Measurements from ENCODE around the gene CAMK2A. TPM values are rescaled to one million over a fixed set of nuclear protein-coding genes. Genes with fewer than 3 reads are reported as not detected.
"Not testable (repeated sequence)": the region's sequence is repeated elsewhere in the genome, so short reads cannot be mapped to it uniquely, and the experiment has no call there.

The CAMK2A gene
- total RNA-seq, 1 donor from 2014 or later = not detected

DNA sequence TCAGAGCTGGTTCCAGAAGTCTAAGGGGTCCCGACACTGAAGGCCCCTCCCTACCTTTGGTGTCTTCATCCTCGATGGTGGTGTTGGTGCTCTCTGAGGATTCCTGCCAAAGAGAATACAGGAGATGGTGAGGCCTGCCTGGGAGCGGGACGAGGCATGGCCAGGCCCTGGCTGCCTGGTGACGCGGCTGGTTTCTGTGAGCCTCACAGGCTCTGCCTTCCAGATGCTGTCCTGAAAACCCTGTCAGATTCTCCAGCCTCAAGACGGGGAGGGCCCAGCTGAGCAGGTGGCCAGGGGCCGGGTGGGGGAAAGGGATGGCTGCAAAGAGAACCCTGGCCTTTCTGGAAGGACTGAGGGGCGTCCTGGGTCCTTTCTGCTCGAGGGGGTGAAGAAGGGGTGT lies 50.9 kb downstream of the CAMK2A start:
- intact Hi-C loops (cut with micrococcal nuclease) = no loop called here

DNA sequence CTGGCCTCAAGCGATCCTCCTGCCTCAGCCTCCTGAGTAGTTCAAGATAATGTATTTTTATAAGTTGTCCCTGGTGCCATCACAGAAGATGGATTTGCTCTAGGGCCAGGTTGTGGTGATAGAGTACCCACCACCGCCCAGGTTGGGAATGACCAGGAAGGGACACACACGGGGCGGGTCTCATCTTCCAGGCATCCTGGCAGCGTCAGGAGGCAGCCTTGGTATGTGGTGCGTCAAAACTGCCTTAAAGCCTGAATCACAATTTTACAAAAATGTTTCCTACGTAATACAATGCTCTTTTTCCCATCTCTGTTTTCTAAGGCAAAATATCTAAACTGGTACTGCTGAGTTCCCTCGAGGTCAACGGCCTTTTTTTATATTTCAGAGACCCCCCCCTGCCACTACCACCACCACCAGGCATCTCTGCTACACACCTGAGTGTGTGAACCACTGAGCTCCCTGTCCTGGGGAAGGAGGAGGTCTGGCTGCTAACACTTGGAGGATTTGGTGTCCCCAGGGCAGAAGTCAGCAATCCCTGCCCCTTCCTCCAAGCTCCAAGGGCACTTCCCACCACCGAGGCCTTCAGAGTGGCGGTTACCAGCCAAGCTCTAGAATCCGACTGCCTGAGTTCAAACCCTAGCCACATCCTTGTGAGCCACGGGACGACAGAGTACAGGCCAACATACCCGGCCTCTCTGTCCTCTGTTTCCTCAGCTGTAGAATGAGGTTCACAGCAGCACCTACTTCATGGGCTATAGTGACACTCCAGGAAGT lies 52.4 kb downstream of the CAMK2A start:
- intact Hi-C loops (cut with micrococcal nuclease) = no loop called here

DNA sequence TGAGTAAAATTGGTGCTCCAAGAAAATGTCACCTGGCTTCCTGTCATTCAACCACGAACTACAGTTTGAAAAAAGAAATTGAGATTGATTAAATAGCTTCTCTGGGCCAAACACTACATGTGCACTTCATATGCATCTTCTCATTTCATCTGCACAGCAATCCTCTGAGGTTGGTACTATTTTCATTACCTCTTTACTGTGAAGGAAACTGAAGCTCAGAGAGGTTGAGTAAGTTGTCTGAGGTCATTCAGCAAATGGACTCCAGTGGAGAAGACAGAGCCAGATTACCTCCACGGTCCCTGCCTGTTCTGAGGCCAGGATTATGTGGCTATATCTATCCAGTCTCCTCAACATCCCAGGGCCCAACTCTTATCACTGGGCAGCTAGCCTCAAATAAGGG lies 53.3 kb downstream of the CAMK2A start:
- intact Hi-C loops (cut with micrococcal nuclease) = no loop called here

DNA sequence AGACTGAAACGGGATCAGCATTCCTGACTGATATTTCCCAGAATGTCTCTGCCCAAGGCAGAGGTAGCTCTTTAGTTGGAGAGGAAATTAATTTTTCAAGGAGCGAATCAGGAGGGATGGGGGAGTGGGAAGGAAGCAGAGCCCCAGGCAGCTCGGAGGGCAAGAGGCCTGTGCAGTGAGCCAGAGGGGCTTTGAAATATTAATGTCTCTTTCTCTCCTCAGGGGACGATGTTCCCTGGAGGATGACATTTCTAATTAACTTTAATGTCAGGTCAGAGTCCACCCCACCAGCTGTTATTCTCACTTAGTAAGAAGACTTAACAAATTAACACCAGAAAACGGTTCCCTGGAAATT lies 54.1 kb downstream of the CAMK2A start:
- intact Hi-C loops (cut with micrococcal nuclease) = no loop called here

DNA sequence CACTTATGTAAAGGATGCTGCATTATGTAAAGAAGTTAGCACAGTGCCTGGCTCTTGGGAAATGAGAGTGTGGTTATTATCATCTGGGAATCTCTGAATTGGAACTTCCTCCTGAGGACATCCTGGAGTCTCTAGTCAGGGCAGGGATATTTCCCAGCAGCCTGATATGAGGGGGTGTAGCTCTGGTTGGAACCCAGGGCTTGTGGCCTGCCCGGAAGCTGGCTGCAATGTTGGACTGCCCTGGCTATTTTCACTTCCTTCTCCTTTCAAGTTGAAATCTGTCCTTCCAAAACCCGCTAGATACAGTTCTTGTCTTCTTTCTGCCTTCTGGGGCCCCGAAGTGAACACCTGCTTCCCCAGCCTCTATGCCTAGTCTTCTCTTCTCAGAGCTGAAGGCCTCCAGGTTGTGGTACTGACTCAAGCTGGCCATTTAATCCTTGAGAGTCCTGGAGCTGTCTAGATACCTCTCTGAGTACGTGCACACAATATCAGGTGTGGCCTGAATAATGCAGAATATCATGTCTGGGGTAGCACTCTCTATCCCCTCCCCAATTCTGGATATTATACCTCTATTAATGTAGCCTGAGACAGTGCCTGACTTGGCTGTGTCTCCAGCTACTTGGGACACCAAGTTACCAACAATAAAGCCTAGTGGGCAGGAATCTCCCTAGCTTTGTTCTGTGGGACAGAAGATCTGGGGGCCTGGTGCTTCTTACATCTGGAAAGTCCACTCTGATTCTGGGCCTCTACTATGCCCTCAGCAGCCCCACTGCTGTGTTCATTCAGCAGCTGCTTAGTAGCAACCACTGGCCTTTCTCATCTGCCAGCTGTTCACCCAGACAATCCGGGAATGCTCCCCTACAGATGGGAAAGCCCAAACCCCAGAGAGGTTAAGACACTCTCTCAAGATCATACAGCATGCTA lies 54.7 kb downstream of the CAMK2A start:
- intact Hi-C loops (cut with micrococcal nuclease) = no loop called here

DNA sequence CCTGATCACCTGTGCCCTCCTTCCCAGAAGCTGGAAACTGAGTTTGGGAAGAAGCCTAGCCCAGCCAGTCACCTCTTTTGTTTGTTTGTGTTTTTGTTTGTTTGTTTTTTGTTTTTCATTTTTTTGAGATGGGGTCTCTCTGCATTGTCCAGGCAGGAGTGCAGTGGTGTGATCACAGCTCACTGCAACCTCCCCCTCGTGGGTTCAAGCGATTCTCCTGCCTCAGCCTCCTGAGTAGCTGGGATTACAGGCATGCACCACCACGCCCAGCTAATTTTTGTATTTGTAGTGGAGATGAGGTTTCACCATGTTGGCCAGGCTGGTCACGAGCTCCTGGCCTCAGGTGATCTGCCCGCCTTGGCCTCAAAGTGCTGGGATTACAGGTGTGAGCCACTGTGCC lies 55.9 kb downstream of the CAMK2A start:
- intact Hi-C loops (cut with micrococcal nuclease) = not testable (repeated sequence)

DNA sequence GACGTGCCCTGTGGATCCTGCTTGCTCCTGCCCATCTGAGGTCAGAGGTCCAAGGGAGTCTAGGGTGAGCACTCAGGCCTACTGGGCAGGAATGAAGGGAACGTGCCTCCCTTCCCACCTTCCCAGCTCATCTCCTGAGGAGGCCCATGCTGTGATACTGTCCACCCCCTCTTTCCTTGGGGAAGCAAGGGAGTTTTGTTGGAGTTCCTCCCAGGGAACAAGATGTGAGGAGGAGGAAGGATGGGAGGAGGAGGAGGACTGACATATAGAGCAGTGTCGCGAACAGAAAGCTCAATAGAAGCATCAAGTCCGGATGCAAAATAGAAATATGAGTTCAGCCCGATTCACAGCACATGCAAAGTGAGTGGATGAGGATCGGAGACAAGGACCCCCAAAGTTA lies 58.7 kb downstream of the CAMK2A start:
- intact Hi-C loops (cut with micrococcal nuclease) = no loop called here

DNA sequence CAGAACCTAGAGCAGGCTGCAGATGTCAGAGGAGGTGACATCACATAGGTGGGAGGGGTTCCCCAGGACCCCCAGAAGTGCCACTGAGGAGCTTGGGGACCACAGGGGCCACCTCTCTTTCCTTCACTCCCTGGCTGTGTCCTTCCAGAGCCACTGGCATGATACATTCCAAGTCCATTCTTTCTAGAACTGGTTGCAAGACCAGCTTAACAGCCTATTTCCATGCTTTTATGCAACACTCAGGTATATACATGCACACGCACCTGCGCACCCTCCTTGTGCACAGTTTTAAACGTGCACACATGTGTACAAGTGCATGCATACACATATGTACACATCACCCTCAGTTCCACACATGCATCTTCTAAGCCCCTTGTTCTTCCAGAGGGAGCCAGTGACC lies 60.0 kb downstream of the CAMK2A start:
- intact Hi-C loops (cut with micrococcal nuclease) = no loop called here

DNA sequence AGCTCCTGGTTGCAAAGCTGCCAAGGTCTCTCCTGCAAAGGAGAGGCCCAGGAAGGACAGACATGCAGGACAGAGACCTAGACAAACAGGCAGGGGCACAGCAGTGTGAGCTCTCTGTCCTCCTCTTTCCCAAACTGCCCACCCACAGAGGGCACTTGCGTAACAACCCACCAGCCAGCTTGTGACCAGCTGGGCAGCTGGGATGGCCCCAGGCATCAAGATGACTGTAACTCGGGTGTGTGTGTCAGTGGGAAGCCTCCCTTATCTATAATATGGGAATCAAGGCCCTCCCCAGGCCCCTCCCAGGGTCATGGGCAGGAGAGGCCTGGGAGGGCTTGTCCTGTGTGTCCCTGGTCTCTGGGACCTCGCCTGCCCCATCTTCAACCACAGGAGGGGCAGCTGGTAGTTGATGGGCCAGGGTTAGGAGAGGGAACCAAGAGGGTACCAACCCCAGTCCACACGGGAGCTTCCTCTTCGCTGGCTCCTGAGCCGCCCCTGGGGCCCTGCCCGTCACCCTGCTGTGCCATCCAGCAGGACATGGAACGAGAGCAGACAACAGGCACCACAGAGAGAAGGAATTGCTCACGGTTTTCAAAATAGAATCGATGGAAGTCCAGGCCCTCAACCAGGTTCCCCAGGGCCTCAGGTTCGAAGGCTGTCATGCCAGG lies 61.8 kb downstream of the CAMK2A start:
- intact Hi-C loops (cut with micrococcal nuclease) = no loop called here

DNA sequence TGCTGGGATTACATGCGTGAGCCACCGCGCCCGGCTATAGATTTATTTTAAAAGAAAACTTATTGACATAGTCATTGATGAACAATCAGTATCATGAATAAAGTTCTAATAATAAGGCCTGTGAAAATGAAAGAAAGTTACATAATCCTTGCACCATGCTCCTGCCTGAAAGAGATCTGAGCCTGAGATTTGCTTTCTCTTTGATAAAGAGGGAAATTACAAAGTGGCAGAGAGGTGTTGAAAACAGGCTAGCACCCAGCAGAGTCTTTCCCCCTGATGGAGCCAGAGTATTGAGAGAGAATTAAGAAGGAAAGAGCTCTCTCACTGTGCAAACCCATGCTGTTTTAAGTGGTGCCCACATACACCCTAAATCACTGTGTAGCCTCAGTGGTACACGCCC lies 62.5 kb downstream of the CAMK2A start:
- intact Hi-C loops (cut with micrococcal nuclease) = no loop called here

DNA sequence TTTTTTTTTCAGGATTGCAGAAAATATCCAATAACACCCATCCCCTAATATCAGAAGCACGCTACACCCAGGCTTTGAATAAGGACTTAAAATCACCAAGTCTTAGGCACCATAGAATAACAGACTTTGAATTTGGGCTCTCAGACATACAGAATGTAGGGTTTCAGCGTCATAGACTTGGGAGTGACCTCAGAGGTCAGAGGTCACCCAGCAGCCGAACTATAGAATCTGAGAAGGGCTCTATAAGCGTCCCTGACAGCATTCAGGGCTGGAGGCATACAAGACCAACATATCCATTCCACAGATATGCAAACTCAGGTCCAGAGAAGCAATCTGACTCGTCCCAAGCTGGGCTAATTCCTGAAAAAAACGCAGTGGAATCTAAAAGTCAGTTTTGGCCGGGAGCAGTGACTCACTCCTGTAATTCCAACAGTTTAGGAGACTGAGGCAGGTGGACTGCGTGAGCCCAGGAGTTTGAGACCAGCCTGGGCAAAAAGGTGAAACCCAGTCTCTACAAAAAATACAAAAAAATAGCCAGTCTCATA lies 65.0 kb downstream of the CAMK2A start:
- intact Hi-C loops (cut with micrococcal nuclease) = no loop called here

DNA sequence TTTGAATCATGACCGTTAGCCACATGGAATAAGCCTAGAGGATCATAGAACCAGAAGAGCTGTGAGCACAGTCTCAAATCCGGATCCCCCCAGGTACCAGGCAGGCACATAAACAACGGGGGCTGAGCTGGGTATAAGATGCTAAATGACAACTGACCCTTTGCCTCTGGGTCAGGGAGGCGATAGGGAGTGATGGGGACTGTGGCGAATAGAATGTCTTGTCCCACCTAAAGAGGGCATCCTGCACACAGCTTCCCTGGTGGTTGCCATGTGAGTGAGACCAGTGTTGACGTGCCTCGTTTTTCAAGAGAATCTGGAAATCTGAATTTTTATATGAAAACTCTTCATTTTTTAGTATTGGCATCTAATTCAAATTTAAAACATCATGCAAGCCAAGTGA lies 66.1 kb downstream of the CAMK2A start:
- intact Hi-C loops (cut with micrococcal nuclease) = no loop called here

DNA sequence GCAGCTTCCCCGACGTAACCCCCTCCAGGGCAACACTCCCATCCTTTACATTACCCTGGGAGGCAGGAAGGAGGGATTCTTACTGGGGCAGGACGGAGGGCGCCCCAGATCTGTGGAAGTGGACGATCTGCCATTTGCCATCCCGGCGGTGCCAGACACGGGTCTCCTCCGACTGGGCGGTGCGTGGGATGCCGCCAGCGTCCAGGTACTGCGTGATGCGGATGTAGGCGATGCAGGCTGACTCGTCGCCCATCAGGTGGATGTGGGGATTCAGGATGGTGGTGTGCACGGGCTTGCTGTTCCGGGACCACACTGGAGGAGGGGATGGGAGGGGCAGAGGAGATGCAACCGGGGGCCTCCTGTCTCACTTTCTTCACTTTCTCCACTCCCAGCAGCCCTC lies 66.7 kb downstream of the CAMK2A start:
- intact Hi-C loops (cut with micrococcal nuclease) = no loop called here

DNA sequence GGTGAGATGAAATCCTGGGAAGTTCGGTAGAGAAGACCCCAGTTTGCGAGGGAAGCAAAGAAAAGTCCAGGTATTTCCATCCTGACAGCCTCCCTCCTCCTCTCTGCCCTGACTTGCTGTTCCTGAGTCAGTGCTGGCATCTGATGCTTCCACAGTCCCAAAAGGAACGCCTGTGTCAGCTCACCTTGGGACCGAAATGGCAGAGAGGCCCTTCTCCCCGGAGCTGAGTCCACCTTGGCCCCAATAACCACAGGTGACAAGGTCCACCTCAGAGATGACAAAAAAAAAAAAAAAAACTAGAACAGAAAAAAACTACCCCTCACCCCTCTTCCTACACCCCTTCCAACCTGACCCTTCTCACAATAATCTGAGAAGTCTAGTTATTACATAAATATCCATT lies 68.1 kb downstream of the CAMK2A start:
- intact Hi-C loops (cut with micrococcal nuclease) = no loop called here

DNA sequence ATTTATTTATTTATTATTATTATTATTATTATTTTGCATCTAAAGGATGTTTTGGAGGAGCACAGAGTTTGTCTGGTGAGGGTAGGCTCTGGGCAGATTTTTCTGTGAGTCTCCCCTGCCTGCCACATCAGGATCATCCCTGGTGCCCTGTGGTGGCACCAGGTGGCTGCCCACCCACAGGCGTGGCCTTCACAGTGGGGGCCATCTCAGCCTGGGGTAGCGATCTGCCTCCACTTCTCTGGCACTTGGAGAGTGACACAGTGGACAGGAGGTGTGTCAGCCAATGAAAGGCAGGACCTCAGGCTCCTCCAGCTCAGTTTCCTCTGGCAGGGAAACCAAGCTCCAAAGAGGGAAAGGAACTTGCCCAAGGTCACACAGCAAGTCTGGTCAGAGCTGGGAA lies 69.7 kb downstream of the CAMK2A start:
- intact Hi-C loops (cut with micrococcal nuclease) = loop anchor here (5.0 kb wide), 1 partner anchor 183 kb away; no protein-coding TSS in a partner anchor

DNA sequence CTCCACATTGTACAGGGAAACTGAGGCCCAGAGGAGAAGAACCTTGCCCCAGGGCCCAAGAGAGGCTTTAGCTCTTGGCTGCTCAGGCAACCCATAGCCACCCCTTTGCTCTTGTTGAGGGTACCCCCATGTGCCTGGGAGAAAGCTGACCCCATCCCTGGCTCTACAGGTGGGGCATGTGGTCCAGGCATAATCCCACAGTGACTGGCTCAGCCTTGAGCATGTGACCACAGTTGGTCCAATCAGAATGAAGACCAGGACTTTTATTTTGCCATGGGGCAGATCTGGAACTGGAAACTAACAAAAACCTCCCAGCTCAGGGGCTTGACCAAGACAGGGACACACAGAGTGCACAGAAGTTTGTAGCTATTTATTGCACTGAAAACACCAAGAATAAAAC lies 70.4 kb downstream of the CAMK2A start:
- intact Hi-C loops (cut with micrococcal nuclease) = loop anchor here (5.0 kb wide), 1 partner anchor 182 kb away; no protein-coding TSS in a partner anchor

DNA sequence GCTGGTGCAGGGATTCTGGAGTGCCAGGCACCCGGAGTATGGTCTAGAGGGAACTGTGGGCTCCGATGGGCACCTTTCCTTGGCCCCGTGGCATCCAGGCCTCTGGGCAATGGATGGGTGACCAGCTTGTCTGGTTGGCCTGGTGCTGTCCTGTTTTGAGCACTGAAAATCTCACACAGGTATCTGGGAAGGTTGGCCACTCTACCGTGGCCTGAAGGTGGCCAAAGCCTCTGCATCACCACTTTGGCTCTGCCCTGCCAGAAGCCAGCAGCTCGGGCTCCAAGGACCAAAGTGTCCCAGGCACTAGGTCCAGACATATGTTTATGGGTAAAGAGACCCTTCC lies 70.9 kb downstream of the CAMK2A start:
- intact Hi-C loops (cut with micrococcal nuclease) = loop anchor here (1.0 to 5.0 kb wide), 8 partner anchors 57 to 582 kb away; no protein-coding TSS in a partner anchor

DNA sequence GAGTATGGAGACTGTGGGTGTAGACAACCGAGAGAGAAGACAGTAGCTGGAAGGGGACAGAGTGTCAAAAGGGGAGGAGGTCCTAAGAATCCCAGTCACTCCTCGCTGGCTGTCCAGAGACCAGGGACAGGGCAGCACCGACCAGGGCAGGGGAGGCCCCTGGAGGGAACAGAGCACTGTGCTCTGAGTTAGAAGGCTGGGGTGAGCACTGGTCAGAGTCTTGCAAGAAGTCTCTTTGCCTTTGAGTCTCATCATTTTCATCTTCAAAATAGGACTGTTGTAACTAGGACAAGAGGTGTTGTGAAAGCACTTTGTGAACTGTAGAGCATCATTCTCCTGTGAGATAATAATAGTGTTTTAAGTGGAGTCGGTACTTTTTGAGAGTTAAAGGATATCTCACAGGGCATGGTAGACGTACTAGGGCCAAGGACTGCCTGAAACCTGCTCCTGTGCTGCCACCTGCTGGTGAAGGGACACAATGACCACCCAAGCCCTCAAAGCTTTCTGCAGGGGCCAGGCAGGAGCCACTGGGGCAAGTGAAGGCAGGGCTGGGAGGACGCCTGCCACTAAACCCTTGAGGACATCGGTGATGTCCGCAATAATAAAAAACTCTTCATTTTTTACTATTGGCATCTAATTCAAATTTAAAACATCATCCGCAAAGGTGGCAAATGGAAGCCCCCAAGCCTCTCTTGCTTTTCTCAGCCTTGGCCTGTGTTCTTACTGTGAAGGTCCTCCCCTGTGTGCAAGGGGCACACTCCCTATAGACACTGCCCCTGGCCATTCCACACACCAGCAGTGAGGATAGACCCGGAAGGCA lies 71.5 kb downstream of the CAMK2A start:
- intact Hi-C loops (cut with micrococcal nuclease) = loop anchor here (1.0 to 5.0 kb wide), 8 partner anchors 57 to 582 kb away; no protein-coding TSS in a partner anchor

DNA sequence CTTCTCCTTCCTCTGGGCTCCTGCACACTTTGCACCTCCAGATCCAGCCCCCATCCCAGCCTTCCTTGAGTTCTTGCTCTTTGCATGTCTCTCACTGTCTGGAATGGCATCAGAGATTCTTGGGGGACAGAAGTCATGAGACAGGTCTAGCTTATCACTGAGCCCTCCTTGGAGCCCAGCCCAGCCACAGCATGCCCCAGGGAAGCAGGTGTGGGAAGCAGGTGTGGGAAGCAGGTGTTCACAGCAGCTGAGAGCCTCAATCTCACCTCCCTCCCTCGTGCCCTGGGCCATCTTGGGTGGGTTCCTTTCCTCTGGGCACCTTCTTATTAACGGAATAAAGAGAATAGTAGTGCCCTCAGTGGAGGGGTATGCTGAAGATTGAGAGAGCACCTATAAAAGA lies 72.5 kb downstream of the CAMK2A start:
- intact Hi-C loops (cut with micrococcal nuclease) = loop anchor here (5.0 kb wide), 1 partner anchor 180 kb away; no protein-coding TSS in a partner anchor
